Activated CD4-positive, alpha-beta T cell treated with anti-CD3 and anti-CD28 coated beads, Interleukin-2, Interleukin-6, amounts not matched to agents 100 ng/mL and 50 ng/mL, durations not matched to agents 16 hours and 8 hours (primary cell): ENCODE data around the gene VSTM2L.

ENCODE experiments used
- DNase-seq: peaks from one replicate; pipeline ENCODE4 v3.0.0-alpha.2; 2020

The VSTM2L gene

DNA sequence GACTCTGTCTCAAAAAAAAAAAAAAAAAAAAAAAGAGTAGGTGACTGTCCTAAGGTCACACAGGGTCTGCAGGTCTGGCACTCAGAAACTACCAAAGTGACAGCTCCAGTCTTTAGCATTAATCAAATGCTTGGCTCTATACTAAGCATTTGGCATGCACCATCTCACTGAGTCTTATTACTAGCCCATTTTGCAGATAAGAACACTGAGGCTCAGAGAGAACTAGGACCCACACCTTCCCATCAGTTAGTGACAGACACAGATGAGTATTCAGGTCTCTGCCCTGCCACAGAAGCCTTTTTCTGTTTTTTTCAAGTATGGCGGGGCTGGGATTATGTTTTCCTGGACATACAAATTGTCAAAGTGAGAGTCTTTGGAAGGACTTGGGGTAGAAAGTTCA lies 23.1 kb upstream of the VSTM2L start:
- no peak for DNase-seq

DNA sequence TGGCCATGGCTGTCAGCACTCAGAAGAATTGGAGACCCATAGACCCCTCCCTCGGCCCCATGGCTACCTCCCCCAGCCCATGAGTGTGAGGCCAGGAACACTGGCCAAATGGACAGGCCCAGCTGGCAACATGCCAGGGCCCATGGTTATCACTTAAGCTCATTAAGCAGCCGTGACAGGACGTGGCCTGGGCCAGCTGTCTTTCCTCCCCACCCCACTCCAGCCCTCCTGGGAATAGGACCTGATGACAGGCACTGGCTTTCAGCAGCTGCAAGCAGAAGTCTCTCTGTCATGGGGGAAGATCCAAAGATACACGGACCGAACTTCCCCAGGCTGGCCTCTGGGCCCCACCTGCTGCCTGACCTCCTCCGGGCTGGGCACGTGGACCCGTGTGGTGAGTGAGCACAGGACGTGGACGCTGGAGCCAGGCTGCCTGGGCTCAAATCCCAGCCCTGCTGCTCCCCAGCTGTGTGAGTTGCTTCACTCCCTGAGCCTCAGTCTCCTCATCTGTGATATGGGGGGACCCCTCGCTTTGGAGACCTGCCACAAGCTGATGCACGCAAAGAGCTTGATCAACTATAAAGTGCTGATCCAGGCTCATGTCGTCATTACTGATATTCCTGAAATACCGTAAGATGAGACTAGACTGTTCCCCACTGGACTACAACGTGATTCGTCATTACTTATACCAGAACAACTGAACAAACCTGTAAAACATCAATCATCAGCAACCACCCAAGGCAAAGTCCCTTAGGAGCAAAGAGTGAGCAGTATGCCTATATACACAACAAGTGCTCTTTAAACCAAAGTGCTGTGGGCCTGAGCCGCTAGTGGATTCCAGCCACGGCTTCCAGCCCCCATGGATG lies 22.0 kb upstream of the VSTM2L start:
- no peak for DNase-seq

DNA sequence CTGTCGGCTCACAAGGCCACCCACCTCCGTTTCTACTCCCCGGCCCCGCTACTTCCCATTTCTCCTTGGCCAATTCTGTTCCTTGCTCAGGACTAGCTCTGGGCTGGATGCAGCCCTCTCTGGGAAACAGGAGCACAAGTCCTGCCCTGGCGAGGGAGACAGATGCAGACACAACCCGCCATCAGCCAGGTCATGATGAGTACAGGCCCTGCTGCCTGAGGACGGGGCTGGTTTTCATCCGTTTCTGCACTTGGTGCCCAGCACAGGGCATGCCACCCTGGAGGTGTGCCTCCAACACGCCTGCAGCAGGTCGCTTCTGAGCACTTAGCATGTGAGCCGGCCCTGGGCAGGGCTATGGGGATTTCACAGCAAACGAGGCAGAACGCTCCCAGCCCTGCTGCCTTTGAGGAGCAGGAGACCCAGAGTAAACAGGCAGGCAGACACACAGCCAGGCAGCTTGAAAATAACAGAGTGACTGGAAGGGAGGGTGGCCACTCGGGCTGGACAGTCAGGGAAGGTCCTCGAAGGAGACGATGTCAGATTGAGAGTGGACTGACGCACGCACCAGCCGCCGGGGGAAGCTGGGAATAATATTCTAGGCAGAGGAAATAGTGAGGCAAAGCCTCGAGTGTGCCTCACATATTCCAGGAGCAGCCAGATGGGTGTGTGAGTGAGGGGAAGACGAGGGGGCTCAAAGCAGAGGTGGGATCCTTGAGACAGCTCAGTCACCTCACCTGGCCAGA lies 21.2 kb upstream of the VSTM2L start:
- DNase-seq = no peak

DNA sequence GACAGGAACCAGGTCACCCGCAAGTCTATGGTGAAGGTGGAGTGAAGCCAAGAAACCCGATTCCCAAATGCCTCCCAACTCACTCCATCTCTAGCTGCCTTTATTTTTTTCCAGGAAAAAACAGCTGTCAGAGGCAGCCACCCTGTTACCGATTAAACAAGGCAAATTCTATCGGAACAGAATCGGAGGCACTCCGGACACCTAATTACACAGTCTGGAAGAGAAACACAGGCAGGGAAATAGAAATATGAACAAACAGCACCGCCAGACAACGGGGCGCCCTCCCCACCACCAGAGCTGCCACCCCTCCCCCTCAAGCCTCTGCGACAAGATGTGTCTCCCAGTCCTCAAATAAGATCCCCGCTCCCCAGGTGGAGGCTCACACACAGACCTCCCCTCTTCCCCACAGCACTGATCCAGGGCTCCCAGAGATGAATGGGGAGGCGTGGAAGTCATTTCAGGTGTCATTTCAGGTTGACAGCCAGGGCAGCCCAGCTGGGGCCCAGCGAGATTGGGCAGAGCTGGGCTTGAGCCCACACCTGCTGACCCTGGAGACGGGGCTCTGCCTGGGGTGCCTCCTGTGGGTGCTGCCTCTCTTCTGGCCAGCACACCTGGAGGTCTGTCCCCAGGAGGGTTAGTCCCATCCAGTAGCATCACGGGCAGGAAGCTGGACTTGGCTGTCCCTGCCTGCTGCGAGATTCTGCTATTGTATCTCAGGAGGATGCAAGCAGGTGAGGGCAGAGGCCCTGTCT lies 19.8 kb upstream of the VSTM2L start:
- no peak for DNase-seq

DNA sequence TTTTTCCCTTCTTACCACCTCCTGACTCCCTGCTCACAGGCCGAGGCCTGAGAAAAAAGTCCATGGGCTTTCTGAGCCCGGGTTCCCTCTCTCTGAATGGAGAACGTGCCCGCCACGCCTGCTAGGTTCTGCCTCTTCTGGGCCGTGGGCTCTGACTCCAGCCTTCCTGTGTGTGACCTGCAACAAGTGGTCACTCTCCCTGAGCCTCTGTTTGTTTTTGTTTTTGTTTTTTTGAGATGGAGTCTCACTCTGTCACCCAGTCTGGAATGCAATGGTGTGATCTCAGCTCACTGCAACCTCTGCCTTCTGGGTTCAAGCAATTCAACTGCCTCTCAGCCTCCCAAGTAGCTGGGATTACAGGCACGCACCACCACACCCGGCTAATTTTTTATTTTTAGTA lies 17.9 kb upstream of the VSTM2L start:
- DNase-seq = no peak

DNA sequence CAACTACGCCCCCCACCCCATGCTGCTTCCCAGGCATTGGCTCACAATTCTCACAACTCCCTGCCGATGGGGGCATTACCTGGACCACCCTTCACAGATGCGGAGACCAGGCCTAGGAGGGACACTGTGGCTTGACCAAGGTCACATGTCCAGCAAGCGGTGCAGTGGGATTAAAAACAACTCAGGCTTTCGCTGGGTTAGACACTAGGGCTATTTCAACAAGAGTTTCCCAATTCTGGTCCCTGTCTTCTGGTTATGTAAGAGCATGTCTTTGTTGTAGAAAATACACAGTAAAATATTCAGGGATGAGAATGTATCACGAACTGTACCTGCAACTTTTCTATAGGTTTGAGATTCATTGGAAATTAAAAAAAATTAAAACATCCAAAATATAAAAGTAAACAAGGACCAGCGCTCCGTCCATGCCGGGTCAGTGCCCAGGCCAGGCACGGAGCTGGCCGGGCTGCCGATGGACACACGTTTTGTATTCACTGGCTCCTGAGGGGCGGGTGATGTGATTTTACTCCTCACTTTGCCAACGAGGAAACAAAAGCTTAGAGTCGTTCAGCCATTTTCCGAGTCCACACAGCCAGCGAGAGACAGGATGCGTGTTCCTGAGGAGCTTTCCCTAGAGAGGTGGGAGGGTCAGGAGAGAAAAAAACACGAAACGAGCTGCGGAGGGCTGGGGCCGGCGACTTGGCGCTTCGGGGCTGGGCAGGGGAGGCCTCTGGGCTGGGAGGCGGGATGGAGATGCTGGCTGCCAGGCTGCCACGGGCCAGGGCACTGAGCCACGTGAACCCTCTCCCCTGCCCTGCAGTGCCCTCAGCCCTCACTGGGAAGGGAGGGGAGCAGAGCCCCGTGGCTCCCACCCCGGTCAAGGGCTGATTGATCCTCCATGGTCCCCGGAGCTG lies 17.1 kb upstream of the VSTM2L start:
- no peak for DNase-seq

DNA sequence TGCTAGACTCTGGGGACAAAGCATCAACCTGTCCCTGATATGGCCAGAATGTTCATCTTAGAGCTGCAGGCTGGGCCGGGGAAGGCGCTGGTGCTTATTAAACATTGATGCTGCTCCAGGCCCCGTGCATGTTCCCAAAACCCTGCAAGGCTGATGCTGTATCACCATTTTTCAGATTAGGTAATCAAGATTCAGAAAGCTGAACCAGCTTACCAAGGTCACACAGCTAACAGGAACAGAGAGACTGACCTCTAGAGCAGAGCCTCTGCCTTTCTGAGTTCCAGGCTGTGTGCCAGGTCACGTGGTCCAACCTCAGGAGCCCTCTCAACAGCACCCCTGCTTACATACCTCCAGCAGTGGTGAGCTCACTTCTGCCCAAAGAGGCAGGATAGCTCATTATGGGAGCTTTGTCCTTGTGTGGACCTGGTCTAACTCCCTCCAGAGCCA lies 16.1 kb upstream of the VSTM2L start:
- DNase-seq = no peak

DNA sequence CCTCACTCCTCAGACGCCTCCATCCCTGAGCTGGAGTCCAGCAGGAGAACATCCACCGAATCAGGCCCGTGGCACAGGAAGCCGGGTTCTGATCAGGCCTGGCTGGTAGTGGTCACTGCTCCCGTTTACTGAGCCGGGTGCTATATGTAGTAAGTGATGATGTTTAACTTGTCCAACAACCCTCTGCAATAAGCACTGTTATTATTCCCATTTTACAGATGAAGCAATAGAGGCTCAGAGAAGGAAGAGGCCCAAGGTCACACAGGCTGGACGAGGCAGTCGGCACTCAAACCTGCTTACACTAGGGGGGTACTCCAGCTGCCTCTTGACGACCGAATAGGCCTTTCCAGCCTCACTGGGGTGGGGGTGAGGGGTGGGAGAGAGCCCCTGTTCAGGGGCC lies 14.3 kb upstream of the VSTM2L start:
- no peak for DNase-seq

DNA sequence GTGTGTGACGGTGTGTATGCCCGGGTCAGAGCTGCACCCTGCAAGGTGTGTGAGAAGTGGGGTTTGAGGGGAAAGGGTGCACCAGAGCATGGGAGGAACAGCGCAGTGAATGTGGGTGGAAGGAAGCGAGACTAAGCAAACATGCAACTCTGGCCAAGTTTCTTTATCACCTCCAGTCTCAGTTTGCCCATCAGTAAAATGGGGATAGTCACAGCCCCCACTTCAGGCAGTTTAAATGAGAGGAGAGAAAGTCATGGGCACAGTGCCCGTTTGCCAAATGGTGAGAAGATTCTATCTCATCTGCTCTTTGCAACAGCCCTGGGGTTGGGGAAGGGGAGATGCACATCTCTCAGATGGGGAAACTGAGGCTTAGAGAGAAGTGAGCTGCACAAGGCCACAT lies 12.8 kb upstream of the VSTM2L start:
- no peak for DNase-seq

DNA sequence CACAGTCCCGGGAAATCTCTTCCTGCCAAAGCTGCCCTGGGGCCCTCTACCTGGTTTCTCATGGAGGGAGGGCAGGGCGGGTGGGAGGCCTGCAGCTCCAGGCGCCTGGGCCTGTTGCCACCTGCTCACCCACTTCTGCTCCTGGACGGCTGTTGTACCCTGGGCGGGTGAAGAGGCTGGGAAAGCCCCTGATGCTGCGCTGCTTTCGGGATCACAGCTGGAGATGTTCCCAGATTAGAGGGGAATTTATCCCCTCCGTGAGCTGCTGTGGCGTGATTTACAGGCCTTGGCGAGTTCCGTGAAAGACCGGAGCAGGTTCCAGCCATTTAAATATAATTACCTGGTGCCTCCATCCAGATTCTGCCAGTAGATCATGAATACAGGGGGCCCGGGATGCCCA lies 12.3 kb upstream of the VSTM2L start:
- no peak for DNase-seq

DNA sequence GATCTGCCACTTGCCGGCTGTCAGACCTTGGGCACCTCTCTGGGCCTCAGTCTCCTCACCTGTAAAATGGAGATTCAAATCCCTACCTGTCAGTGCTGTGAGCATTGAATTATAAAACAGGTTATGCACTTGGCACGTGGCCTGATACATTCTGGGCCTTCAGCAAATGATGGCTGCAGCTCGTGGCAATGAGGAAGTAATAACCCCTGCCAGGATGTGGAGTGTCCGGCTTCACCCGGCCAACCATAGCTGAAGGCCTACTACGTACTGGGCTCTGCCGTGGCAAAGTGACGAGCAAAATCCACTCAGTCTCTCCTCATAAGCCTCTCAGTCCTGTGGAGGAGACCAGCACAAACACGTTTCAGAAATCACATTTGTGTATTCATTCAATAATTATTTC lies 10.9 kb upstream of the VSTM2L start:
- DNase-seq = no peak

DNA sequence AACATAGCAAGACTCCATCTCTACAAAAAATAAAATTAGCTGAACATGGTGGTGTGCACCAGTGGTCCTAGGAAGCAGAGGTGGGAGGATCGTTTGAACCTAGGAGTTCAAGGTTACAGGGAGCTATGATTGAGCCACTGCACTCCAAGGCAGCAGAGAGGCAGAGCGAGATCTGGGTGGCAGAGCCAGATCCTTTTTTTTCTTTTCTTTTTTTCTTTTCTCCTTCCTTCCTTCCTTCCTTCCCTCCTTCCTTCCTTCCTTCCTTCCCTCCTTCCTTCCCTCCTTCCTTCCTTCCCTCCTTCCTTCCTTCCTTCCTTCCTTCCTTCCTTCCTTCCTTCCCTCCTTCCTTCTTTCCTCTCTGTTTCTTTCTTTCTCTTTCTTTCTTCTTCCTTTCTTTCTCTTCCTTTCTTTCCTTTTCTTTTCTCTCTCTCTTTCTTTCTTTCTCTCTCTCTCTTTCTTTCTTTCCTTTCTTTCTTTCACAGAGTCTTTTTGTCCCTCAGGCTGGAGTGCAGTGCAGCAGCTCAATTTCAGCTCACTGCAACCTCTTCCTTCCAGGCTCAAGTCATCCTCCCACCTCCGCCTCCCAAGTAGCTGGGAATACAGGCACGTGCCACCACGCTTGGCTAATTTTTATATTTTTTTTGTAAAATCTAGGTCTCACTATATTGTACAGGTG lies 9.2 kb upstream of the VSTM2L start:
- DNase-seq = no peak

DNA sequence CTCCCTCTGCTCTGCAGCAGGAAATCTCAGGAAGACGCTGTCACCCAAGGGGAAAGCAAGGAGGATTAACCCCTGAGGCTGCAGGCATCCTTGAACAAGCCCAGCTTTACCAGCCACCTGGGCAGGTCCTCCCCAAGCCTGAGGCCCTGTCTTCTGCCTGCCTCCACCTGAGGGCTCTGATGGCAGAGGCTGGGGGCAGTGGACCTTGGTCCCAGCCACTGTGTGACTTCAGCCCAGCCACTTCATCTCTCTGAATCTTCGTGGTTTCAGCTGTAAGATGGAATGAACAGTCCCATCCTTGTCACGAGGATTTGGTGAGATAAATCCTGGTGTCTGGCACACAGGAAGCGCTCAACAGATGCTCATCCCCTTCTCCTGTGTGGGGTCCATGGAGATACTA lies 8.5 kb upstream of the VSTM2L start:
- DNase-seq = no peak

DNA sequence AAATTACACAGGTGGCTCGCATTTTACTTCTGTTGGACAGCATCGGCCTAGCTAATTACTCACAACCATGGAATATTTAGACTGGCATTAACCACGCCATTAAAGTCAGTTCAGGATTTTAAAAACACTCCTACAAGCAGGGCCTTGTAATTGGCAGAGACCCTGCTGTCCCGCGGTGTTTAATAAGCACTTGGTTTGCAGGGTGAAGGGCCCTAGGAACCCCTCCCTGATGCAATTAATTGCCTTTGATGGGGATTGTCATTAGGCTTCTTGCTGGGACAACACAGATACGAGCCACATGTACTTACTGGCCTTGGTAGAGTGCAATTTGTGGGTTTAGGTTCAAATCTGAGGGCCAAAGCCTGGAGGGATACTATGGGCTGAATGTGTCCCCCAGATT lies 7.8 kb upstream of the VSTM2L start:
- DNase-seq = no peak

DNA sequence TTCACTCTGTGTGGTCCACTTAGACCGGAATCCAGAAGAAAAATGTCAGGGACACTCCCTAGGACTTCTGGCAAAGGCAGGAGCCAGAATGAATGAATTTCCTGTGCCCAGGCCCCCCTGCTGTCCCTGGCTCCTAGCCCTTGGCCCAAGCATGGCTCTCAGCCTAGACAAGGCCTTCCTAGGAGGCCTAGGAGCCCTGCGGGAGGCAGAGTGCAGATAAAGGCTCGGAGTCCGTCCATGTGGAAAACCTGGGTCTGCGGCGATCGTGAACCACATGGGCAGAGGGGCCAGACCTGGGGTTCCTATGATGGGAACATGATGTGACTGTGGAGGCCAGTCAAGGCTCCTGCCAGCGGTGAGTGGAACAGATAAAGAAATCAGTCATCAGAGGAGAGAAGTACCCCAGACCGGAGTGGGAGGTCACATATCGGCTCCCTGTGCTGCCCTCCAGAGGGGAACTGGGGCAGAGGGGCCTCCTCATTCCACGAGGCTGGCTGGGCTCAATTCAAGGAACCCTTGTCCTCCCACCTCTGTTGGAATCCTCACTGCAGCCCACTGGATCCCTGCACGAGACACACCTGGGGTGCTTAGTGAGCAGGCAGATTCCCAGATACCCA lies 5.9 kb upstream of the VSTM2L start:
- no peak for DNase-seq

DNA sequence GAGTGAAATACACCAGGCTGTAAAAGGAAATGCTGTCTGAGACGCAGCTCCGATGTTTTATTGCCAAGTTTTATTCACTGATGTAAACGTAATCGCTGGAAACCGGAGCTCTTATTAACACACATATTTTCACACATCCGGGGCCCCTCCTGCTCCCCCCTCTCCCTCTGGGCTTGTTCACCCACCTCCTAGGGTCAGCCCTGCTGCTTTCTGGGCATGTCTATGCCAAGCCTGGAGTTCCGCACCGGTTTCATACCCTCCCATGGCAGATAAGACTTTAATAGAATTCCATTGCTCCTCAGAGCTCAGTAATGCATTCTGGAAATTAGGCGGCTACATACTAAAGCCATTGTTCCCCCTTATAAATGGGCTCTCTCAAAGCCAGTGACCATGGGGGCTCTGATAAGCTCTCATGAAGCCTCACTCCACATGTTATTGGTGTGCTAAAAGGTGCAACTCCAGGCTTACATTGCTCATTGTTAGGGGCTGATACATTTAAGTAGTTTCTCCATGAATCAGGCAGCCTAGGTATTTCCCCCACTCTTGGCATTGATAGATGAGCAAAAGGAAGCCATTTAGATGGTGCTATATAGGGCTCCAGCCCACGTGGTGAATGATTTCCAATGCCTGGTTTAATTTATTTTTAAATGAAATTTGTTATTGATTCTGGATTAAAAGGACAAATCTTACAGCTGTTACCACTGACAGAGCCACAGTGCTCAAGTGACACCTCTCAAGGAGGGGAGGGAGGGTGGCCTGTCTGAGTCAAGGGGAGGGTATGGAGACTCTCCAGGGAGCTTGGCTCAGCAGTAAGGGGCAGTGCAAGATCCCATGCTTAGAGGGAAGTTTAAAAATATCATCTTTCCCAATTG lies 4.5 kb upstream of the VSTM2L start:
- peak; percentile 61 for DNase-seq

DNA sequence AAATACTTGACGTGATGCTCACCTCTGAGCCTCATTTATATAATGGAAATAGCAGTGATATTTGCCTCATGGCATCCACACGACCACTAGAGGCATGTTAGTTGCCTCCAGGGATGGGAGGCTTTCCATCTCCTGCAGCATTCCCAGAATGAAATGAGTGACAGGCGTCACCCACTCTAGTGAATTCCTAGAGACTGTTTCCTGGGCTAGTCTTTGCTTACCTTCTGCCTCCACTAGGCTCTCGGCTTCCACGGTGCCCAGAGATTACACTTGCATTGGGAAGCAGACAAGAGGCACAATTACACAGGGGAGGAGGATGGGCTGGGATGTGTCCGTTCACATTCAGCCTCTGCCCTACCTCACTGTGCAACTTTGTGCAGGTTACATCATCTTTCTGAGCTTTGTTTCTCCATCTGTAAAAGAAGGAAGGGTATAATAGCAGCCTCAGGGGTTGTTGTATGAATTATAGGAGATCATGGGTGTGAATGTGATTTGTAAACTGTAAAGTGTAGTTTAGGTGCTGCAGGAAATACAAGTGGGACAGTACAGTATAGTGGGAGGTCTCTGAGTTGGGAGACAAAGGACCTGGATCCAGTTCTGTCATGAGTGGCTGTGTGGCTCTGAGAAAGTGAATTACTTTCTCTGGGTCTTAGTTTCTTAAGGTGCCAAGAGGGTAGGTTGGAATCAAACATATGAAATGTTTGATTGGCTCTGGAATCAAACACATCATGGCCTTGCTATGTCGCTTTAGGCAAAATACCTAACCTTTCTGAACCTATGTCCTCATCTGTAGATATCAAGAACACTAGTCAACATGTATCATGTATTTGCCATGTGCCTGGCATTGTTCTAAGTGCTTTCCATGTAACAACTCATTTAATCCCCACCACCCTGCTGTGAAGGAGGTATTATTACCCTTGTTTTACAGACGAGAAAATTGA lies 3.6 kb upstream of the VSTM2L start:
- DNase-seq = no peak

DNA sequence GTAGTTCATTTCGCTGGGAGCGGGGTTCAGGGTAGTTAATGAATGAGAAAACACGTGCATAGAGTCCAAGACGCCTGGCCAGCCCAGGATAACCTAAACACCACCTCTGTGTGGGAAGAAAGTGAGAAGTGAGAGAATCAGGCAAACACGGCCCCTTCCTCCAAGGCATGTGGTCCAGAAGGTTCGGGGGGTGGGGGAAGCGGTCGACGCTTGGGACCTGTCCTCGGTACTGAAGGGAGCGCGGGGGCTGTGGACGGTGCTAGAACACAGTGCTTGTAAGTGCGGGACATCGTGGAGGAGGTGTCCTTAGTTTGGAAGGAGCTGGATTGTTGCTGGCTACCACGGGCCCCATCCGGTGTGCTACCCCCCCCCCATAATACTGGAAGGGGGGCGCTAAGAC lies 1.7 kb upstream of the VSTM2L start:
- DNase-seq = no peak
